ENCODE data around the gene MOGAT1. TPM values are rescaled to one million over a fixed set of nuclear protein-coding genes. Genes with fewer than 3 reads are reported as not detected.

The MOGAT1 gene
- polyA plus RNA-seq, 3 donors, result 0.11 TPM; not detected in 2

GRCh38 chr2:222703091-222703490 is 31.6 kb downstream of the MOGAT1 start:
- no peak overlapping the region for H3K4me2 ChIP-seq (replicated peaks; ENCODE audit: extremely low read depth, low read length, poor library complexity, severe bottlenecking)
- Mint-ChIP-seq H3K4me1 (peaks cover 24% of the 10 kb centered on the region), H3K27ac (no peak overlapping the region), H3K36me3 (no peaks in the 10 kb centered on the region), H3K4me3 (no peak overlapping the region), H3K9me3 (no peaks in the 10 kb centered on the region), H3K27me3 (ENCODE audit: low read depth in 3 of 3) (peaks cover 1 to 4% (median 4%) of the 10 kb centered on the region in 3 donors)
- DNase-seq, result no peak
- no peak overlapping the region for H2AFZ ChIP-seq (ENCODE audit: insufficient read depth, low read depth, low read length, poor library complexity, severe bottlenecking)
- H3K9ac ChIP-seq (ENCODE audit: insufficient read depth, low read length, poor library complexity, severe bottlenecking), result no peak overlapping the region
- peaks cover 4 to 9% of the 10 kb centered on the region in 2 donors for H3K4me1 ChIP-seq (ENCODE audit: control insufficient read depth in 1 of 2, insufficient read depth in 2 of 2, low read length in 2 of 2)
- no peak overlapping the region for H3K27ac ChIP-seq (ENCODE audit: low read depth in 1 of 2, low read length in 2 of 2)
- 73% methylated on average over 1 of the region's 2 CpGs for WGBS (ENCODE audit: insufficient coverage)
- no peak for TF ChIP-seq CTCF (IDR thresholded peaks at IDR 0.05)
- H3K9me3 ChIP-seq (replicated peaks in 1 of 2; ENCODE audit: control insufficient read depth in 1 of 2, insufficient read depth in 1 of 2, low read length in 2 of 2), result no peaks in the 10 kb centered on the region
- H3K79me2 ChIP-seq (ENCODE audit: insufficient read depth, low read length), result no peaks in the 10 kb centered on the region
- no peaks in the 10 kb centered on the region for H3K36me3 ChIP-seq (replicated peaks in 1 of 2; ENCODE audit: control insufficient read depth in 1 of 2, insufficient read depth in 2 of 2, low read length in 2 of 2)
- no peaks in the 10 kb centered on the region for H4K20me1 ChIP-seq (ENCODE audit: insufficient read depth, low read length)
- intact Hi-C loops (cut with micrococcal nuclease), result loop anchor here in 1 of 2 donors (10.0 kb wide), 1 partner anchor 92 kb away; no protein-coding TSS in a partner anchor
- no peaks in the 10 kb centered on the region for H3K27me3 ChIP-seq (ENCODE audit: control insufficient read depth in 2 of 2, insufficient read depth in 2 of 2, low read length in 2 of 2)
- H3K4me3 ChIP-seq (replicated peaks in 1 of 3; ENCODE audit: low read depth in 2 of 3, low read length in 3 of 3), result no peak overlapping the region

GRCh38 chr2:222703886-222704285 is 32.4 kb downstream of the MOGAT1 start:
- WGBS (ENCODE audit: insufficient coverage), result 100% methylated on average over 1 of the region's 3 CpGs
- Histone ChIP-seq H3K9ac (ENCODE audit: insufficient read depth, low read length, poor library complexity, severe bottlenecking) (no peak overlapping the region), H3K27me3 (ENCODE audit: control insufficient read depth in 2 of 2, insufficient read depth in 2 of 2, low read length in 2 of 2) (no peaks in the 10 kb centered on the region), H3K36me3 (replicated peaks in 1 of 2; ENCODE audit: control insufficient read depth in 1 of 2, insufficient read depth in 2 of 2, low read length in 2 of 2) (no peaks in the 10 kb centered on the region), H3K79me2 (ENCODE audit: insufficient read depth, low read length) (no peaks in the 10 kb centered on the region), H2AFZ (ENCODE audit: insufficient read depth, low read depth, low read length, poor library complexity, severe bottlenecking) (no peak overlapping the region), H3K9me3 (replicated peaks in 1 of 2; ENCODE audit: control insufficient read depth in 1 of 2, insufficient read depth in 1 of 2, low read length in 2 of 2) (no peaks in the 10 kb centered on the region), H3K4me3 (replicated peaks in 1 of 3; ENCODE audit: low read depth in 2 of 3, low read length in 3 of 3) (no peak overlapping the region), H3K4me1 (ENCODE audit: control insufficient read depth in 1 of 2, insufficient read depth in 2 of 2, low read length in 2 of 2) (peaks cover 10 to 17% of the 10 kb centered on the region in 2 donors), H3K27ac (ENCODE audit: low read depth in 1 of 2, low read length in 2 of 2) (no peak overlapping the region), H3K4me2 (replicated peaks; ENCODE audit: extremely low read depth, low read length, poor library complexity, severe bottlenecking) (no peak overlapping the region), H4K20me1 (ENCODE audit: insufficient read depth, low read length) (no peaks in the 10 kb centered on the region)
- H3K4me1 Mint-ChIP-seq, result peaks cover 30% of the 10 kb centered on the region
- no peak for DNase-seq
- H3K9me3 Mint-ChIP-seq, result no peaks in the 10 kb centered on the region
- peaks cover 1 to 4% (median 4%) of the 10 kb centered on the region in 3 donors for H3K27me3 Mint-ChIP-seq (ENCODE audit: low read depth in 3 of 3)
- no peaks in the 10 kb centered on the region for H3K36me3 Mint-ChIP-seq
- intact Hi-C loops (cut with micrococcal nuclease), result loop anchor here in 1 of 2 donors (10.0 kb wide), 1 partner anchor 91 kb away; no protein-coding TSS in a partner anchor
- no peak for TF ChIP-seq CTCF (IDR thresholded peaks at IDR 0.05)
- no peak overlapping the region for H3K27ac Mint-ChIP-seq
- no peak overlapping the region for H3K4me3 Mint-ChIP-seq
